ENCODE data around the gene KCNH5. TPM values are rescaled to one million over a fixed set of nuclear protein-coding genes. Genes with fewer than 3 reads are reported as not detected.

The KCNH5 gene
- total RNA-seq, 2 donors from 2014 or later = not detected

GRCh38 chr14:62696929-62697328, 348.3 kb downstream of the KCNH5 start:
- Histone ChIP-seq H3K4me3 (no peak overlapping the region), H3K9me3 (no peaks in the 10 kb centered on the region), H3K27ac (no peak overlapping the region), H3K36me3 (no peaks in the 10 kb centered on the region), H3K27me3 (replicated peaks; ENCODE audit: insufficient read depth) (no peaks in the 10 kb centered on the region), H3K4me1 (ENCODE audit: control insufficient read depth in 1 of 2, low read depth in 2 of 2) (no peaks in the 10 kb centered on the region)
- DNase-seq (ENCODE audit: low spot score) = no peak
- no peak for ATAC-seq (ENCODE audit: insufficient number of reproducible peaks, low FRiP score, low read depth)
- no peak for TF ChIP-seq CTCF (IDR thresholded peaks at IDR 0.05)

- ATAC-seq (ENCODE audit: insufficient number of reproducible peaks, low FRiP score, low read depth) (no peak), DNase-seq (ENCODE audit: low spot score) (no peak)
- TF ChIP-seq CTCF (IDR thresholded peaks at IDR 0.05) = no peak
- no peaks in the 10 kb centered on the region for H3K9me3 ChIP-seq
- H3K27me3 ChIP-seq (replicated peaks; ENCODE audit: insufficient read depth) = no peaks in the 10 kb centered on the region
- no peak overlapping the region for H3K4me3 ChIP-seq
- no peaks in the 10 kb centered on the region for H3K36me3 ChIP-seq
- H3K4me1 ChIP-seq (ENCODE audit: control insufficient read depth in 1 of 2, low read depth in 2 of 2) = no peaks in the 10 kb centered on the region
- H3K27ac ChIP-seq = no peak overlapping the region
These were observed 348.8 kb downstream of the KCNH5 start for GRCh38 chr14:62696331-62696924.

- no peak overlapping the region for H3K4me3 ChIP-seq
- no peak for TF ChIP-seq CTCF (IDR thresholded peaks at IDR 0.05)
- H3K9me3 ChIP-seq = no peaks in the 10 kb centered on the region
- no peaks in the 10 kb centered on the region for H3K27me3 ChIP-seq (replicated peaks; ENCODE audit: insufficient read depth)
- no peak overlapping the region for H3K27ac ChIP-seq
- H3K36me3 ChIP-seq = no peaks in the 10 kb centered on the region
- no peak for DNase-seq (ENCODE audit: low spot score)
- ATAC-seq (ENCODE audit: insufficient number of reproducible peaks, low FRiP score, low read depth) = no peak
- H3K4me1 ChIP-seq (ENCODE audit: control insufficient read depth in 1 of 2, low read depth in 2 of 2) = no peaks in the 10 kb centered on the region
These were observed 351.2 kb downstream of the KCNH5 start for GRCh38 chr14:62694075-62694474.

DNA sequence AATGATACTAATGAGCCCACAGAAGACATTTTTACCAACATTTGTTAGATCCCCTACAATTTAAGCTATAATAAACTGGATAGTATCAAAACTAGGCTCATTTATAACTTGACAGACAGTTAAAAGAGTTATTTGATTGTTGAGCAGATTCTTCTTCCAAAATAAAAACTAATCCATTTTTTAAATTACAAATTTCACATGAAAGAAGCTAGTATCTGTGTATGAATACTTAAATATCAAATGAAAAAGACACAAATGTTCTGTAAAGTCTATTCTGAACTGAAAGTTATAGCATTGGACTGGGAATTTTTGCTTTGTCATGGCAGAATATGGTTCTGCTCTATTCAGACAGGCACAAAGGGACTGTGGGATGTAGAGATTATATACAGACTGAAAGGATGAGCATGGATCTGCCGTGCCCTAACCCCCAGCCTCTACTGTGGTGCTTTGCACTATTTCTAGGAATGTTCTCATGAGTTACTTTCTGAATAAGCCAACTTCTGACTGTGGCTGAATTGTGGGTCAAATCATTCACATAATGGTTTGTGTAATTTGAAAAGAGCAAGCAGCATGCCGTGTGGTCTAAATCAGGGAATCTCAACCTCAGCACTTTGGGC, 352.7 kb downstream of the KCNH5 start:
- Histone ChIP-seq H3K4me3 (no peak overlapping the region), H3K9me3 (peaks cover 3% of the 10 kb centered on the region), H3K4me1 (ENCODE audit: control insufficient read depth in 1 of 2, low read depth in 2 of 2) (no peaks in the 10 kb centered on the region), H3K27me3 (replicated peaks; ENCODE audit: insufficient read depth) (no peaks in the 10 kb centered on the region), H3K36me3 (no peaks in the 10 kb centered on the region), H3K27ac (no peak overlapping the region)
- no peak for TF ChIP-seq CTCF (IDR thresholded peaks at IDR 0.05)
- DNase-seq (ENCODE audit: low spot score) (no peak), ATAC-seq (ENCODE audit: insufficient number of reproducible peaks, low FRiP score, low read depth) (no peak)

GRCh38 chr14:62691647-62692489, 353.4 kb downstream of the KCNH5 start:
- no peaks in the 10 kb centered on the region for H3K36me3 ChIP-seq
- H3K27ac ChIP-seq = no peak overlapping the region
- no peak for DNase-seq (ENCODE audit: low spot score)
- no peak for TF ChIP-seq CTCF (IDR thresholded peaks at IDR 0.05)
- no peaks in the 10 kb centered on the region for H3K4me1 ChIP-seq (ENCODE audit: control insufficient read depth in 1 of 2, low read depth in 2 of 2)
- peaks cover 3% of the 10 kb centered on the region for H3K9me3 ChIP-seq
- H3K27me3 ChIP-seq (replicated peaks; ENCODE audit: insufficient read depth) = no peaks in the 10 kb centered on the region
- no peak for ATAC-seq (ENCODE audit: insufficient number of reproducible peaks, low FRiP score, low read depth)
- no peak overlapping the region for H3K4me3 ChIP-seq

Data from thoracic aorta (tissue), 2 donors.